Measurements from ENCODE around the gene LARP6.

GRCh38 chr15:70794596-70795310, 59.2 kb downstream of the LARP6 start:
- no peak for TF ChIP-seq CTCF (conservative IDR thresholded peaks at IDR 0.05; ENCODE audit: low read length)
- no peak for TF ChIP-seq EZH2phosphoT487 (IDR thresholded peaks at IDR 0.05; ENCODE audit: borderline replicate concordance, low read depth, low read length)
